Spleen (tissue), 11 donors: ENCODE data around the gene HECA. TPM values are rescaled to one million over a fixed set of nuclear protein-coding genes. Genes with fewer than 3 reads are reported as not detected.
"Not testable (repeated sequence)": the region's sequence is repeated elsewhere in the genome, so short reads cannot be mapped to it uniquely, and the experiment has no call there.

Source experiments
- DNase-seq: peaks from one replicate; pipeline ENCODE4 v3.0.0-alpha.2; 2020
- H3K27ac ChIP-seq, 8 donors: fragments of 200-600 bp; sonication (generic) in 7 of 8; 1 replicate in 4 of 8; 2 replicates in 4 of 8; pipeline versions ENCODE4 v1.5.0 to v1.8.0; 2016 to 2021; ENCODE audit warnings: inconsistent platforms in 4 of 8, mild to moderate bottlenecking in 4 of 8, moderate library complexity in 1 of 8
- H3K27me3 ChIP-seq, 7 donors: fragments of 200-600 bp; sonication (generic) in 6 of 7; replicated peaks in 1 of 7; 1 replicate in 4 of 7; 2 replicates in 3 of 7; pipeline versions ENCODE4 v1.5.0 to v1.8.0; 2016 to 2021; ENCODE audit warnings: inconsistent platforms in 3 of 7, mild to moderate bottlenecking in 1 of 7
- H3K36me3 ChIP-seq, 6 donors: fragments of 200-600 bp; sonication (generic) in 5 of 6; 1 replicate in 4 of 6; 2 replicates in 2 of 6; pipeline versions ENCODE4 v1.5.0 to v1.8.0; 2016 to 2021; ENCODE audit warnings: inconsistent platforms in 2 of 6
- H3K4me1 ChIP-seq, 6 donors: fragments of 200-600 bp; sonication (generic) in 5 of 6; 1 replicate in 3 of 6; 2 replicates in 3 of 6; pipeline versions ENCODE4 v1.5.0 to v1.8.0; 2016 to 2021; ENCODE audit warnings: inconsistent platforms in 3 of 6
- H3K4me3 ChIP-seq, 8 donors: fragments of 200-600 bp; sonication (generic) in 7 of 8; 1 replicate in 4 of 8; 2 replicates in 4 of 8; pipeline versions ENCODE4 v1.5.0 to v1.8.0; 2016 to 2021; ENCODE audit warnings: inconsistent platforms in 4 of 8, mild to moderate bottlenecking in 4 of 8, moderate library complexity in 2 of 8
- H3K9me3 ChIP-seq, 8 donors: fragments of 200-600 bp; sonication (generic) in 7 of 8; 1 replicate in 4 of 8; 2 replicates in 4 of 8; pipeline versions ENCODE4 v1.5.0 to v1.8.0; 2016 to 2021; ENCODE audit warnings: inconsistent platforms in 4 of 8
- POLR2A ChIP-seq, 3 donors: fragments of 450-650 bp; IDR thresholded peaks; one replicate each; pipeline ENCODE4 v1.5.1; 2017; ENCODE audit warnings: antibody characterized with exemption in 3 of 3, mild to moderate bottlenecking in 1 of 3
- POLR2AphosphoS5 ChIP-seq, 3 donors: sonication (generic); formaldehyde crosslinking; IDR thresholded peaks; one replicate each; pipeline ENCODE4 v1.5.1; 2017; ENCODE audit warnings: antibody characterized with exemption in 3 of 3
- WGBS, 5 donors: extraction: QIAGEN DNeasy Blood & Tissue Kit in 3 of 5; methylation state at CpG; one replicate each; pipeline versions ENCODE4 v1.1.5 to v1.1.7; 2013 to 2018; 5-methylcytosine and 5-hydroxymethylcytosine counted together
- intact Hi-C: fragments of 100-400 bp; cut with DNase I; formaldehyde crosslinking; loops from one replicate; pipeline ENCODE4 v1.15.0; 2023; ENCODE audit warnings: low total_unique reads
- polyA plus RNA-seq, 3 donors: library from polyadenylated mRNA; stranded (reverse); fragments of 200-250 nt; gene quantifications; one replicate each; pipeline ENCODE4 v1.2.1, GENCODE V29; 2013
- total RNA-seq, 7 donors: library from RNA; depleted of rRNA in 3 of 7; stranded (reverse); fragments of >200 nt in 3 of 7; fragmentation: NEBNext Ultra II Directional in 4 of 7; extraction: Animal tissue kit (Norgen Biotek cat#: 25700) in 4 of 7; gene quantifications; one replicate each; pipeline versions ENCODE4 v1.1.0 to v1.2.1, GENCODE V29; 2016 to 2021
- TF ChIP-seq, protein P1 (sequence below), 11 experiments: fragments of 200-600 bp in 7 of 11; fragments of 450-650 bp in 4 of 11; sonication (generic) in 4 of 11; IDR thresholded peaks in 8 of 11; conservative IDR thresholded peaks in 3 of 11; 1 replicate in 7 of 11; 2 replicates in 4 of 11; pipeline versions ENCODE4 v1.4.0 to v1.8.0; 2016 to 2021; ENCODE audit warnings: antibody characterized with exemption in 11 of 11, inconsistent platforms in 4 of 11, mild to moderate bottlenecking in 1 of 11
- donor health status: healthy with polysubstance abuse.
- donor health status: DM: no; HTN: no; CAD: no; lungs with moderate emphysema.
- donor health status: DM: no; HTN: no; CAD: no.
- donor health status: Bipolar disorder and iron deficiency.
- donor health status: healthy.
- donor health status: DM: no; HTN: no; CAD: no.
- donor health status: DM: yes; HTN: yes; CAD: no.

HECA gene
- total and polyA plus RNA-seq, 10 donors: 15.6 to 104 (median 69.0) TPM

DNA sequence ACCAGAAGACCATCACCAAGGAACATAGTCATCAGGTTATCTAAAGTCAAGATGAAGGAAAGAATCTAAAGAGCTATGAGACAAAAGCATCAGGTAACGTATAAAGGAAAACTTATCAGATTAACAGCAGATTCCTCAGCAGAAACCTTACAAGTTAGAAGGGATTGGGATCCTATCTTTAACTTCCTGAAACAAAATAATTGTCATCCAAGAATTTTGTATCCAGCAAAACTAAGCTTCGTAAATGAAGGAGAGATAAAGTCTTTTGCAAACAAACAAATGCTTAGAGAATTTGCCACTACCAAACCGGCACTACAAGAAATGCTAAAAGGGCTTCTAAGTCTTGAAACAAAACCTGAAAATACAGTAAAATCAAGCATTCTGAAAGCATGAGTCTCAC, 71.0 kb downstream of the HECA start:
- DNase-seq: no peak
- intact Hi-C loops: no loop called here
- no peaks in the 10 kb centered on the region for H3K27me3 ChIP-seq
- WGBS, 5 donors: 88 to 96% (median 93%) methylated on average over 3 of the region's 3 CpGs
- H3K9me3 ChIP-seq: peaks cover 0 to 57% (median 49%) of the 10 kb centered on the region in 8 donors
- H3K4me3 ChIP-seq: no peak overlapping the region
- H3K36me3 ChIP-seq: no peaks in the 10 kb centered on the region
- TF ChIP-seq, protein P1, sequence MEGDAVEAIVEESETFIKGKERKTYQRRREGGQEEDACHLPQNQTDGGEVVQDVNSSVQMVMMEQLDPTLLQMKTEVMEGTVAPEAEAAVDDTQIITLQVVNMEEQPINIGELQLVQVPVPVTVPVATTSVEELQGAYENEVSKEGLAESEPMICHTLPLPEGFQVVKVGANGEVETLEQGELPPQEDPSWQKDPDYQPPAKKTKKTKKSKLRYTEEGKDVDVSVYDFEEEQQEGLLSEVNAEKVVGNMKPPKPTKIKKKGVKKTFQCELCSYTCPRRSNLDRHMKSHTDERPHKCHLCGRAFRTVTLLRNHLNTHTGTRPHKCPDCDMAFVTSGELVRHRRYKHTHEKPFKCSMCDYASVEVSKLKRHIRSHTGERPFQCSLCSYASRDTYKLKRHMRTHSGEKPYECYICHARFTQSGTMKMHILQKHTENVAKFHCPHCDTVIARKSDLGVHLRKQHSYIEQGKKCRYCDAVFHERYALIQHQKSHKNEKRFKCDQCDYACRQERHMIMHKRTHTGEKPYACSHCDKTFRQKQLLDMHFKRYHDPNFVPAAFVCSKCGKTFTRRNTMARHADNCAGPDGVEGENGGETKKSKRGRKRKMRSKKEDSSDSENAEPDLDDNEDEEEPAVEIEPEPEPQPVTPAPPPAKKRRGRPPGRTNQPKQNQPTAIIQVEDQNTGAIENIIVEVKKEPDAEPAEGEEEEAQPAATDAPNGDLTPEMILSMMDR (IDR thresholded peaks at IDR 0.05 in 8 of 11, conservative IDR thresholded peaks at IDR 0.05 in 3 of 11): no peak
- TF ChIP-seq POLR2AphosphoS5 (IDR thresholded peaks at IDR 0.05) (no peak), POLR2A (IDR thresholded peaks at IDR 0.05) (no peak)
- no peaks in the 10 kb centered on the region for H3K4me1 ChIP-seq
- no peak overlapping the region for H3K27ac ChIP-seq

DNA sequence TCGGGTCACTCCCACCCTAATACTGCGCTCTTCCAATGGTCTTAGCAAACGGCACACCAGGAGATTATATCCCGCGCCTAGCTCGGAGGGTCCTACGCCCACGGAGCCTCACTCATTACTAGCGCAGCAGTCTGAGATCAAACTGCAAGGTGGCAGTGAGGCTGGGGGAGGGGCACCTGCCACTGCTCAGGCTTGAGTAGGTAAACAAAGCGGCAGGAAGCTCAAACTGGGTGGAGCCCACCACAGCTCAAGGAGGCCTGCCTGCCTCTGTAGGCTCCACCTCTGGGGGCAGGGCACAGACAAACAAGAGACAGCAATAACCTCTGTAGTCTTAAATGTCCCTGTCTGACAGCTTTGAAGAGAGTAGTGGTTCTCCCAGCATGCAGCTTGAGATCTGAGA, 75.9 kb downstream of the HECA start:
- peaks cover 0 to 56% (median 46%) of the 10 kb centered on the region in 8 donors for H3K9me3 ChIP-seq
- H3K36me3 ChIP-seq, H3K27me3 ChIP-seq, DNase-seq, H3K4me3 ChIP-seq, H3K4me1 ChIP-seq, H3K27ac ChIP-seq, intact Hi-C loops: not testable (repeated sequence)
- WGBS, 5 donors: 78 to 99% (median 96%) methylated on average over 5 to 10 of the region's 10 CpGs

DNA sequence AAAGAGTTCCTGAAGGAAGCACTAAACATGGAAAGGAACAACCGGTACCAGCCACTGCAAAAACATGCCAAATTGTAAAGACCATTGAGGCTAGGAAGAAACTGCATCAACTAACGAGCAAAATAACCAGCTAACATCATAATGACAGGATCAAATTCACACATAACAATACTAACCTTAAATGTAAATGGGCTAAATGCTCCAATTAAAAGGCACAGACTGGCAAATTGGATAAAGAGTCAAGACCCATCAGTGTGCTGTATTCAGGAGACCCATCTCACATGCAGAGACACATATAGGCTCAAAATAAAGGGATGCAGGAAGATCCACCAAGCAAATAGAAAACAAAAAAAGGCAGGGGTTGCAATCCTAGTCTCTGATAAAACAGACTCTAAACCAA, 77.6 kb downstream of the HECA start:
- H3K4me3 ChIP-seq, intact Hi-C loops, H3K36me3 ChIP-seq, H3K27me3 ChIP-seq, H3K27ac ChIP-seq, H3K4me1 ChIP-seq, DNase-seq: not testable (repeated sequence)
- WGBS, 5 donors: 83 to 100% (median 100%) methylated on average over 1 of the region's 2 CpGs; no CpG with 5 or more reads in 1 of the 5 donors
- peaks cover 0 to 40% (median 29%) of the 10 kb centered on the region in 8 donors for H3K9me3 ChIP-seq

DNA sequence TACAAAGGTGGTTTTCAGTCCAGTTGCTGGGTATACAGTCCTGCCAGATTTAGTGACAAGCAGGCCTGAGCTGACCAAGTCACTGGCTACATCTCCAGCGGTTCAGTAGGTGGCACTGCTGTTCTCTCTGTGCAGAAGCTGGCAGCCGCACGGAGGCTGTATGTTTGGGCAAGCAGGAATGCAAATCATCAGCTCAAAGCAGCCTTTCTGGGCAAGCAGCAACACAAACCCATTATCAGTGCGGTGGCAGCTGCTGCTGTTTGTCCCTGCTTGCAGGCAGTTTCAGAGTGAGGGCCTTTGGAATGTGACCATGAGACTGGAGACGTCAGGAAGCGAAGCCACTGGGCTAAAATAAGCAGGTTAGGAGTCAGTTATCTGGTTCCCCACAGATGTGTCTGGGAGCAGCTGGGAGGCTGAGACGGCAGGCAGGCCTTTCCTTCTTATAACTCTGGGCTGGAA, 84.4 kb downstream of the HECA start:
- H3K4me3 ChIP-seq: peak overlapping the region in 1 of 8 donors; percentile 8
- intact Hi-C loops: no loop called here

DNA sequence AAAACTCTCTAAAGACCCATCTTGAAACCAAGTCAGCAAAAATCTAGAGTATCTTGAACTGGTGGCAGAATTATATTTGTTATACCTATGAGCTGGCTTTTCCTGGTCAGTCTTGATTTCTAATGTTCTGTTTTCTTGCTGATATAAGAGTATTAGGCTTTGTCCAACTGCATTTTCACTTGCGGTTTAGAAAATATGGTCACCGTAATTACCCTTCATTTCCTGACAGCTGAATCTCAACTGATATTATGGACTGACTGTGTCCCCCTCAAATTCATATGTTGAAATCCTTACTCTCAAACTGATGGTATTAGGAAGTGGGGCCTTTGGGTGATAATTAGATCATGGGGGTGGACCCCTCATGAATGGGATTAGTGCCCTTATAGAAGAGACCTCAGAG, 84.9 kb downstream of the HECA start:
- Histone ChIP-seq H3K9me3 (no peaks in the 10 kb centered on the region), H3K4me3 (peak overlapping the region in 1 of 8 donors; percentile 8), H3K27me3 (no peaks in the 10 kb centered on the region), H3K4me1 (peaks cover 5 to 14% (median 10%) of the 10 kb centered on the region in 6 donors), H3K36me3 (no peaks in the 10 kb centered on the region), H3K27ac (peak overlapping the region in 7 of 8 donors; percentile 33 to 73 (median 64))
- WGBS, 5 donors: 78 to 93% (median 90%) methylated on average over 2 of the region's 2 CpGs
- no peak for DNase-seq
- intact Hi-C loops: loop anchor here (5.0 kb wide), 1 partner anchor 143 kb away; no protein-coding TSS in a partner anchor
- TF ChIP-seq POLR2AphosphoS5 (IDR thresholded peaks at IDR 0.05) (no peak), POLR2A (IDR thresholded peaks at IDR 0.05) (no peak)
- TF ChIP-seq, protein P1 (IDR thresholded peaks at IDR 0.05 in 8 of 11, conservative IDR thresholded peaks at IDR 0.05 in 3 of 11): no peak

More for the DNA sequence above, 84.4 kb downstream of the HECA start:
- peak; percentile 93 for DNase-seq
- Histone ChIP-seq H3K27ac (peak overlapping the region in 7 of 8 donors; percentile 33 to 73 (median 64)), H3K36me3 (no peaks in the 10 kb centered on the region), H3K4me1 (peaks cover 5 to 14% (median 10%) of the 10 kb centered on the region in 6 donors), H3K9me3 (no peaks in the 10 kb centered on the region), H3K27me3 (no peaks in the 10 kb centered on the region)
- no peak for TF ChIP-seq POLR2A (IDR thresholded peaks at IDR 0.05)
- TF ChIP-seq POLR2AphosphoS5 (IDR thresholded peaks at IDR 0.05): peak in 2 of 3 donors; percentile 71 to 75
- TF ChIP-seq, protein P1 (IDR thresholded peaks at IDR 0.05 in 8 of 11, conservative IDR thresholded peaks at IDR 0.05 in 3 of 11): peak; percentile 63 to 92 (median 80)
- 7 to 20% (median 14%) methylated on average over 7 of the region's 7 CpGs for WGBS, 5 donors

DNA sequence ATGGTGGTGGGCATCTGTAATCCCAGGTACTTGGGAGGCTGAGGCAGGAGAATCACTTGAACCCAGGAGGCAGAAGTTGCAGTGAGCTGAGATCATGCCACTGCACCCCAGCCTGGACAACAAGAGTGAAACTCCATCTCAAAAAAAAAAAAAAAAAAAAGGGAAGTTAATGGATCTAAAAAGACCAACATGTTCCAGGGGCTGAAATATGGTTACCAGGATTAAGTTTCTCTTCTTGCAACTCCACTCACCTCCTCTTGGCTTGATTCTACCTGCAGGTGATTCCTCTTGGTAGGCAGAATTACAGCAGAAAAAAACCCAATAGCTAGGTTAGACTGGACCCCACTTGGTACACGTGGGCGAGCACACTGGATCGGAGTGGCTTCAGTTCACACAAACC, 93.5 kb downstream of the HECA start:
- intact Hi-C loops, DNase-seq: not testable (repeated sequence)

More for the DNA sequence above, 93.5 kb downstream of the HECA start:
- not testable (repeated sequence) for H3K4me3 ChIP-seq, H3K27ac ChIP-seq, H3K36me3 ChIP-seq, H3K27me3 ChIP-seq, H3K9me3 ChIP-seq, H3K4me1 ChIP-seq
- 92 to 96% (median 95%) methylated on average over 3 of the region's 3 CpGs for WGBS, 5 donors
